ENCODE data around the gene NAA11.

NAA11 gene

GRCh38 chr4:79325864-79326328 is at the start of gene NAA11:
TSS of gene NAA11 (minus strand) at chr4:79326061. CDS start at chr4:79325877, 184 bp downstream.
- FAIRE-seq = no peak

GRCh38 chr4:79370026-79370425 is 44.2 kb upstream of the NAA11 start:
- FAIRE-seq = no peak

GRCh38 chr4:79367096-79367495 is 41.2 kb upstream of the NAA11 start:
- FAIRE-seq = no peak

- FAIRE-seq = no peak
Observed at GRCh38 chr4:79366422-79366821, 40.6 kb upstream of the NAA11 start.

GRCh38 chr4:79364061-79364460 is 38.2 kb upstream of the NAA11 start:
- no peak for FAIRE-seq

- FAIRE-seq = no peak
Observed at GRCh38 chr4:79362626-79363025, 36.8 kb upstream of the NAA11 start.

- FAIRE-seq = no peak
Observed at GRCh38 chr4:79360006-79360405, 34.1 kb upstream of the NAA11 start.

GRCh38 chr4:79358438-79358837 is 32.6 kb upstream of the NAA11 start:
- FAIRE-seq = no peak

- FAIRE-seq = no peak
Observed at GRCh38 chr4:79357365-79357764, 31.5 kb upstream of the NAA11 start.

- FAIRE-seq = no peak
Observed at GRCh38 chr4:79353075-79353474, 27.2 kb upstream of the NAA11 start.

GRCh38 chr4:79348405-79348804 is 22.5 kb upstream of the NAA11 start:
- no peak for FAIRE-seq

GRCh38 chr4:79341893-79342653 is 16.2 kb upstream of the NAA11 start:
- FAIRE-seq = no peak

GRCh38 chr4:79340568-79340967 is 14.7 kb upstream of the NAA11 start:
- FAIRE-seq = no peak

GRCh38 chr4:79338148-79338547 is 12.3 kb upstream of the NAA11 start:
- FAIRE-seq = no peak

GRCh38 chr4:79334783-79335182 is 8.9 kb upstream of the NAA11 start:
- FAIRE-seq = no peak

- FAIRE-seq = no peak
Observed at GRCh38 chr4:79334341-79334740, 8.5 kb upstream of the NAA11 start.

GRCh38 chr4:79331126-79331876 is 5.4 kb upstream of the NAA11 start:
- no peak for FAIRE-seq

GRCh38 chr4:79330720-79331119 is 4.9 kb upstream of the NAA11 start:
- no peak for FAIRE-seq

- no peak for FAIRE-seq
Observed at GRCh38 chr4:79325436-79325835, 425 bp downstream of the NAA11 start.

- no peak for FAIRE-seq
Observed at GRCh38 chr4:79319975-79320374, 5.9 kb downstream of the NAA11 start.

- no peak for FAIRE-seq
Observed at GRCh38 chr4:79317711-79318110, 8.2 kb downstream of the NAA11 start.

- FAIRE-seq = no peak
Observed at GRCh38 chr4:79315891-79316290, 10.0 kb downstream of the NAA11 start.

- FAIRE-seq = no peak
Observed at GRCh38 chr4:79311279-79311678, 14.6 kb downstream of the NAA11 start.

- no peak for FAIRE-seq
Observed at GRCh38 chr4:79308971-79309370, 16.9 kb downstream of the NAA11 start.
